ENCODE data around the gene IL7R.

Gene IL7R

GRCh38 chr5:35876454-35876853, 19.8 kb downstream of the IL7R start:
- Mint-ChIP-seq H3K27ac (no peak overlapping the region), H3K9me3 (no peaks in the 10 kb centered on the region), H3K4me3 (no peak overlapping the region), H3K36me3 (ENCODE audit: low read depth) (no peaks in the 10 kb centered on the region), H3K4me1 (no peaks in the 10 kb centered on the region), H3K27me3 (ENCODE audit: low read depth, poor library complexity) (peaks cover 18% of the 10 kb centered on the region)
- TF ChIP-seq, protein P1, sequence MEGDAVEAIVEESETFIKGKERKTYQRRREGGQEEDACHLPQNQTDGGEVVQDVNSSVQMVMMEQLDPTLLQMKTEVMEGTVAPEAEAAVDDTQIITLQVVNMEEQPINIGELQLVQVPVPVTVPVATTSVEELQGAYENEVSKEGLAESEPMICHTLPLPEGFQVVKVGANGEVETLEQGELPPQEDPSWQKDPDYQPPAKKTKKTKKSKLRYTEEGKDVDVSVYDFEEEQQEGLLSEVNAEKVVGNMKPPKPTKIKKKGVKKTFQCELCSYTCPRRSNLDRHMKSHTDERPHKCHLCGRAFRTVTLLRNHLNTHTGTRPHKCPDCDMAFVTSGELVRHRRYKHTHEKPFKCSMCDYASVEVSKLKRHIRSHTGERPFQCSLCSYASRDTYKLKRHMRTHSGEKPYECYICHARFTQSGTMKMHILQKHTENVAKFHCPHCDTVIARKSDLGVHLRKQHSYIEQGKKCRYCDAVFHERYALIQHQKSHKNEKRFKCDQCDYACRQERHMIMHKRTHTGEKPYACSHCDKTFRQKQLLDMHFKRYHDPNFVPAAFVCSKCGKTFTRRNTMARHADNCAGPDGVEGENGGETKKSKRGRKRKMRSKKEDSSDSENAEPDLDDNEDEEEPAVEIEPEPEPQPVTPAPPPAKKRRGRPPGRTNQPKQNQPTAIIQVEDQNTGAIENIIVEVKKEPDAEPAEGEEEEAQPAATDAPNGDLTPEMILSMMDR (IDR thresholded peaks at IDR 0.05) = no peak
- DNase-seq = no peak

DNA sequence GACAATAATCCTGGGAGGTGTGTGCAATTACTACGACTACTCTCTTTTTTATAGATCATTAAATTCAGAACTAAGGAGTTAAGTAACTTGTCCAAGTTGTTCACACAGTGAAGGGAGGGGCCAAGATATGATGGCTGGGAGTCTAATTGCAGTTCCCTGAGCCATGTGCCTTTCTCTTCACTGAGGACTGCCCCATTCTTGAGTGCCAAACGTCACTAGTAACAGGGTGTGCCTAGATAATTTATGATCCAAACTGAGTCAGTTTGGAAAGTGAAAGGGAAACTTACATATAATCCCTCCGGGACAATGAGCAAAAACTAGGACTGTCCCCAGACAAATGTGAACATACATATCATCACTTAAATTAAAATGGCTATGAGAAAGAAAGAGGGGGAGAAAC, 20.2 kb downstream of the IL7R start:
- H3K4me3 Mint-ChIP-seq = no peak overlapping the region
- H3K9me3 Mint-ChIP-seq = no peaks in the 10 kb centered on the region
- DNase-seq = no peak
- H3K36me3 Mint-ChIP-seq (ENCODE audit: low read depth) = no peaks in the 10 kb centered on the region
- H3K4me1 Mint-ChIP-seq = no peaks in the 10 kb centered on the region
- TF ChIP-seq, protein P1 (IDR thresholded peaks at IDR 0.05) = no peak
- H3K27me3 Mint-ChIP-seq (ENCODE audit: low read depth, poor library complexity) = peaks cover 18% of the 10 kb centered on the region
- no peak overlapping the region for H3K27ac Mint-ChIP-seq

GRCh38 chr5:35877655-35878054, 21.0 kb downstream of the IL7R start:
- no peak for DNase-seq
- Mint-ChIP-seq H3K9me3 (no peaks in the 10 kb centered on the region), H3K27ac (no peak overlapping the region), H3K27me3 (ENCODE audit: low read depth, poor library complexity) (peaks cover 18% of the 10 kb centered on the region), H3K36me3 (ENCODE audit: low read depth) (no peaks in the 10 kb centered on the region), H3K4me3 (no peak overlapping the region), H3K4me1 (no peaks in the 10 kb centered on the region)
- TF ChIP-seq, protein P1 (IDR thresholded peaks at IDR 0.05) = no peak

GRCh38 chr5:35878079-35878478, 21.4 kb downstream of the IL7R start:
- no peaks in the 10 kb centered on the region for H3K9me3 Mint-ChIP-seq
- no peak overlapping the region for H3K27ac Mint-ChIP-seq
- H3K4me3 Mint-ChIP-seq = no peak overlapping the region
- H3K27me3 Mint-ChIP-seq (ENCODE audit: low read depth, poor library complexity) = peaks cover 18% of the 10 kb centered on the region
- TF ChIP-seq, protein P1 (IDR thresholded peaks at IDR 0.05) = no peak
- no peak for DNase-seq
- no peaks in the 10 kb centered on the region for H3K36me3 Mint-ChIP-seq (ENCODE audit: low read depth)
- H3K4me1 Mint-ChIP-seq = no peaks in the 10 kb centered on the region

DNA sequence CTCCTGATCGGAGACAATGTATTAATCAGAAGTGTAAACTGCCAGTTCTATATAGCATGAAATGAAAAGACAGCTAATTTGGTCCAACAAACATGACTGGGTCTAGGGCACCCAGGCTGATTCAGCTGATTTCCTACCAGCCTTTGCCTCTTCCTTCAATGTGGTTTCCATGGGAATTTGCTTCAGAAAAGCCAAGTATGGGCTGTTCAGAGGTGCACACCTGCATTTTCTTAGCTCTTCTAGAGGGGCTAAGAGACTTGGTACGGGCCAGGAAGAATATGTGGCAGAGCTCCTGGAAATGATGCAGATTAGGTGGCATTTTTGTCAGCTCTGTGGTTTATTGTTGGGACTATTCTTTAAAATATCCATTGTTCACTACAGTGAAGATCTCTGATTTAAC, 22.4 kb downstream of the IL7R start:
- Mint-ChIP-seq H3K36me3 (ENCODE audit: low read depth) (no peaks in the 10 kb centered on the region), H3K27me3 (ENCODE audit: low read depth, poor library complexity) (peaks cover 11% of the 10 kb centered on the region), H3K4me1 (no peaks in the 10 kb centered on the region), H3K27ac (no peak overlapping the region), H3K4me3 (no peak overlapping the region), H3K9me3 (peaks cover 3% of the 10 kb centered on the region)
- no peak for DNase-seq
- TF ChIP-seq, protein P1 (IDR thresholded peaks at IDR 0.05) = no peak

DNA sequence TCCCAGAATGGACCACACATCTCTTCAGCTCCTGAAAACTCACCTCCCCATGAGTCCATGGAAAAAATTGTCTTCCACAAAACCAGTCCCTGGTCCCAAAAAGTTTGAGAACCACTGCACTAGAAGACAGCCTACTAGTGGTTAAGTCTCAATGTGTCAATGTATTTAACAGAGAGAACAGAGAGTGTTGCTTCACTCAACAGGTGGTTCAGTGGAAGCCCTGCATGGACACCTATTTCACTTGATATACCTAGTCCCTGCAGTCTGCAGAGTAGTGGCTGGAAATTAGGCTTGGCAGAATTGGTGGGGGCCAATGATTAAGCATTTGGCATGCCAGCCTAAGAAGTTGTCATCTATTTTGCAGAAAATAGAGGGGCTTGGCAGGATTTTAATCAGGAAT, 23.0 kb downstream of the IL7R start:
- Mint-ChIP-seq H3K36me3 (ENCODE audit: low read depth) (no peaks in the 10 kb centered on the region), H3K27me3 (ENCODE audit: low read depth, poor library complexity) (peaks cover 11% of the 10 kb centered on the region), H3K4me1 (no peaks in the 10 kb centered on the region), H3K27ac (no peak overlapping the region), H3K9me3 (peaks cover 3% of the 10 kb centered on the region), H3K4me3 (no peak overlapping the region)
- TF ChIP-seq, protein P1 (IDR thresholded peaks at IDR 0.05) = no peak
- DNase-seq = no peak
